Fibroblast of mammary gland (primary cell): ENCODE measurements around the gene BRMS1L.

Experiments
- DNase-seq: peaks from one replicate; pipeline ENCODE4 v3.0.0-alpha.2; 2010; ENCODE audit warnings: low read depth
- H3K4me3 ChIP-seq: 2 replicates; pipeline ENCODE4 v1.5.1; 2011; ENCODE audit warnings: low read depth, mild to moderate bottlenecking, low read length, moderate library complexity; ENCODE audit not compliant: control insufficient read depth
- CTCF ChIP-seq: conservative IDR thresholded peaks from 2 replicates; pipeline ENCODE4 v1.5.1; 2011; ENCODE audit warnings: low read depth, low read length, inconsistent platforms; ENCODE audit not compliant: control insufficient read depth, insufficient read depth

BRMS1L gene

DNA sequence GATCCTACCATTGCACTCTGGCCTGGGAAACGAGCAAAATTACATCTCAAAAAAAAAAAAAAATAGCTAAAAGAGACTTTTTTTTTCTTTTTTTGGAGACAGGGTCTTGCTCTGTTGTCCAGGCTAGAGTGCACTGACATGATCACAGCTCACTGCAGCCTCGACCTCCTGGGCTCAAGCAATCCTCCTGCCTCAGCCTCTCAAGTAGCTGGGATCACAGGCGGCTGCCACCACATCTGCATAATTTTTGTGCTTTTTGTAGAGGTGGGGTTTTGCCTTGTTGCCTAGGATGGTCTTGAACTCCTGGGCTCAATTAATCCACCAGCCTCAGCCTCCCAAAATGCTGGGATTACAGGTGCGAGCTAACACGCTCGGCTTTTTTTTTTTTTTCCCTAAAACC lies 28.3 kb upstream of the BRMS1L start:
- no peak overlapping the region for H3K4me3 ChIP-seq
- no peak for DNase-seq

DNA sequence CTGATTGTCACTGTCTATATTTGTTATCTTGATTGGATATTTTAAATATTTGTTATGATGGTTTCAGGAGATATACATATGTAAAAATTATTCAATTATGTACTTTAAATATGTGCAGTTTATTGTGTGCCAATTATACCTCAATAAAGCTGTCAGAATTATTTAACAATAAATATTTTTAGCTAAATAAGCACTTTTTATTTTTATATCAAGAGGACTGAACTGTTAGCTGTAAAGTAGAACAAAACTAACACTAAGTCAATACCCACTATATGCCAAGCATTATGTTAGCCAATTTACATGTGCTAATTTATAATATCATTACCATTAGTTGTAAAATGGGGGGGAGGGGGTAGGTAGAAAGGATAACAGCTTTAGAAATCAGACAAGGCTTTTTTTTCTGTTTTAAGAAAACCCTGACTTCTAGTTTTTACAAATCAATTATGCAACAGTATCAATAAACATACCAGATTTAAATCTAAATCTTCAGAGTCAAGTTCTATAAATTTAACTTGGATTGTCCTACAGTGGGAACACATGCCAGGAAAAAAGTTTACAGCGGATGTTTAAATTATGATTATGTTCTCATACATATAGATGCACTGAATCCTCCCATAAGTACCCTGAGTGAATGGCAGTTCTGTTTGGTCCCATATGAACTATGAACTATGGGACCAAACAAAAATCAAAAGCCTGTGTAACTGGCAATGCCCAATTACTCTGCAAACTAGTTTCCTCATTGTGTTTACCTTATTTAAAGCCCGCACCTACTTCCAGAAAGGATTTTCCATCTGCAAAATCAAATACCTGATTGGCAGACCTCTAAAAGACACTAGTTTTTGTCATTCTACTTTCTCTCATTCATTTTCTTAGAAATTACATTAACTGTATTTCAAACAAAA lies 19.9 kb upstream of the BRMS1L start:
- no peak for DNase-seq
- TF ChIP-seq CTCF: no peak
- H3K4me3 ChIP-seq: no peak overlapping the region

More for the DNA sequence above, 28.3 kb upstream of the BRMS1L start:
- no peak for TF ChIP-seq CTCF

- no peak for DNase-seq
- no peak for TF ChIP-seq CTCF
- H3K4me3 ChIP-seq: peak overlapping the region; percentile 86
Observed at GRCh38 chr14:35807131-35807961, 18.8 kb upstream of the BRMS1L start.

GRCh38 chr14:35808076-35808637 lies 18.0 kb upstream of the BRMS1L start:
- peak; percentile 12 for DNase-seq
- H3K4me3 ChIP-seq: peak overlapping the region; percentile 86
- TF ChIP-seq CTCF: no peak

- DNase-seq: peak; percentile 99
- peak; percentile 41 for TF ChIP-seq CTCF
- peak within 1 kb of the TSS; percentile 86 for H3K4me3 ChIP-seq
Observed at GRCh38 chr14:35808638-35809563, 17.2 kb upstream of the BRMS1L start, which contains the start of gene RALGAPA1. Gene RALGAPA1 (minus strand): TSS chr14:35809295. CDS start chr14:35808835, 460 bp downstream.

DNA sequence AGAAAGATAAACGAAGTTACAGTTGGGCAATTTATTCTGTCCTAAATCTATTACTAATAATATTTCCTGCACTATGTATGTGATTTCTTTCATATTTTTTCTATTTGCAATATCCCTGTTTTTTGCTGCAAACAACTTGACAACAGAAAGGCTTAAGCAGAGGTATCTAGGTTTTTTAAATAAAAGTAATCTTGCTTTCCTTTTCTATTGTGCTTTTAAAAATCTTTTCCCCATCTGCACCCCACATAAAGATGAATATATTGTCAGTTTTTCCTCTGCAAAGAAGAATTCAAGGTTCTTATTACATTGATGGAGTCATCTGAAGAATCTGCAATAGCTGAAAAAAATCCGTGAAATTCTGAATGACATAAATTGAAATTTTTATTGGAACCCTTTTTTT lies 16.5 kb upstream of the BRMS1L start:
- TF ChIP-seq CTCF: no peak
- no peak overlapping the region for H3K4me3 ChIP-seq
- no peak for DNase-seq
